ENCODE data around the gene JUND.

- no peak for TF ChIP-seq EZH2 (IDR thresholded peaks at IDR 0.05; ENCODE audit: low read length, unreplicated experiment)
- no peak for TF ChIP-seq CTCF (conservative IDR thresholded peaks at IDR 0.05; ENCODE audit: low read depth, low read length)
- TF ChIP-seq EZH2phosphoT487 (IDR thresholded peaks at IDR 0.05; ENCODE audit: borderline replicate concordance, low read length): no peak
These were observed 17.2 kb upstream of the JUND start for GRCh38 chr19:18298601-18299000.

Measured in PC-3 (cell line).